Sigmoid colon (tissue), 4 donors: Measurements from ENCODE around the gene DXO.

ENCODE experiments used
- POLR2AphosphoS5 ChIP-seq, 4 donors: sonication (generic); formaldehyde crosslinking; IDR thresholded peaks; one replicate each; pipeline ENCODE4 v1.6.1; 2017; ENCODE audit warnings: antibody characterized with exemption in 4 of 4
- TF ChIP-seq, protein P1 (sequence below), 4 experiments: fragments of 450-650 bp in 3 of 4; fragments of 200-600 bp in 1 of 4; IDR thresholded peaks; one replicate each; pipeline ENCODE4 v1.5.1; 2016 to 2019; ENCODE audit warnings: antibody characterized with exemption in 4 of 4, mild to moderate bottlenecking in 3 of 4, moderate library complexity in 2 of 4

DNA sequence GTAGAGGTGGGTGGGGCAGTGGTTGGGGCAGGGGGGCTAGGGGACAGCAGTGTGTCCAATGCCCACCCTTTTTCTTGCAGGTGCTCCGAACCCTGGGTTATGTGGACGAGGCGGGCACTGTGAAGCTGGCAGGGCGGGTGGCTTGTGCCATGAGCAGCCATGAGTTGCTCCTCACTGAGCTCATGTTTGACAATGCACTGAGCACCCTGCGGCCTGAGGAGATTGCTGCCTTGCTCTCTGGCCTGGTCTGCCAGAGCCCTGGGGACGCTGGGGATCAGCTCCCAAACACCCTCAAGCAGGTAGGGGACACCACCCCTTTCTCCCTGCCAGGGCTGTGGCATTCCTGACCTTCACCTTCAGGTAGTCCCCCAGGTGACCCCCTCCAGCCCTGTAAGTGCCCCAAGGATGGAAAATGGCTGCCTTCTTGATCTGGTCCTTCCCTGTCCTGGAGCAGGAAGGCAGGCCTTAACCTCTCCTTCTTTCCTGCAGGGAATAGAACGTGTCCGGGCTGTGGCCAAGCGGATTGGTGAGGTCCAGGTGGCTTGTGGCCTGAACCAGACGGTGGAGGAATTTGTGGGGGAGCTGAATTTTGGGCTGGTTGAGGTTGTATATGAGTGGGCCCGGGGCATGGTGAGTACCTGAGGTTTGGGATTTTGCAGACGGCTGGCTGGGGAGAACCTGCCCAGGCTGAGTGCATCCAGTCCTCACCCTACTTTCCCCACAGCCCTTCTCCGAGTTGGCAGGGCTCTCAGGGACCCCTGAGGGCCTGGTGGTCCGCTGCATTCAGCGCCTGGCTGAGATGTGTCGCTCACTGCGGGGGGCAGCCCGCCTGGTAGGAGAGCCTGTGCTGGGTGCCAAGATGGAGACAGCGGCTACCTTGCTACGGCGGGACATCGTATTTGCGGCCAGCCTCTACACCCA is 2.9 kb downstream of the DXO start:
- TF ChIP-seq POLR2AphosphoS5 (IDR thresholded peaks at IDR 0.05) = no peak
- TF ChIP-seq, protein P1, sequence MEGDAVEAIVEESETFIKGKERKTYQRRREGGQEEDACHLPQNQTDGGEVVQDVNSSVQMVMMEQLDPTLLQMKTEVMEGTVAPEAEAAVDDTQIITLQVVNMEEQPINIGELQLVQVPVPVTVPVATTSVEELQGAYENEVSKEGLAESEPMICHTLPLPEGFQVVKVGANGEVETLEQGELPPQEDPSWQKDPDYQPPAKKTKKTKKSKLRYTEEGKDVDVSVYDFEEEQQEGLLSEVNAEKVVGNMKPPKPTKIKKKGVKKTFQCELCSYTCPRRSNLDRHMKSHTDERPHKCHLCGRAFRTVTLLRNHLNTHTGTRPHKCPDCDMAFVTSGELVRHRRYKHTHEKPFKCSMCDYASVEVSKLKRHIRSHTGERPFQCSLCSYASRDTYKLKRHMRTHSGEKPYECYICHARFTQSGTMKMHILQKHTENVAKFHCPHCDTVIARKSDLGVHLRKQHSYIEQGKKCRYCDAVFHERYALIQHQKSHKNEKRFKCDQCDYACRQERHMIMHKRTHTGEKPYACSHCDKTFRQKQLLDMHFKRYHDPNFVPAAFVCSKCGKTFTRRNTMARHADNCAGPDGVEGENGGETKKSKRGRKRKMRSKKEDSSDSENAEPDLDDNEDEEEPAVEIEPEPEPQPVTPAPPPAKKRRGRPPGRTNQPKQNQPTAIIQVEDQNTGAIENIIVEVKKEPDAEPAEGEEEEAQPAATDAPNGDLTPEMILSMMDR (IDR thresholded peaks at IDR 0.05) = no peak
